GM23248 (cell line): ENCODE data around the gene BTN2A1. TPM values are rescaled to one million over a fixed set of nuclear protein-coding genes. Genes with fewer than 3 reads are reported as not detected.
"Not testable (repeated sequence)": the region's sequence is repeated elsewhere in the genome, so short reads cannot be mapped to it uniquely, and the experiment has no call there.

ENCODE experiments used
- DNase-seq: peaks from one replicate; pipeline ENCODE4 v3.0.0-alpha.2; 2015
- H2AFZ ChIP-seq: fragments of 200-600 bp; sonication (generic); 2 replicates; pipeline ENCODE4 v1.6.1; 2016; ENCODE audit warnings: antibody characterized with exemption
- H3F3A ChIP-seq: fragments of 200-600 bp; sonication (generic); 2 replicates; pipeline ENCODE4 v1.6.1; 2016; ENCODE audit warnings: mild to moderate bottlenecking, antibody characterized with exemption, mixed run types; ENCODE audit not compliant: insufficient read depth
- H3K27ac ChIP-seq: fragments of 200-600 bp; sonication (generic); 2 replicates; pipeline ENCODE4 v1.5.1; 2016; ENCODE audit warnings: mild to moderate bottlenecking
- H3K27me3 ChIP-seq: fragments of 200-600 bp; sonication (generic); replicated peaks from 2 replicates; pipeline ENCODE4 v1.6.1; 2016; ENCODE audit warnings: mild to moderate bottlenecking; ENCODE audit not compliant: insufficient read depth
- H3K36me3 ChIP-seq: fragments of 200-600 bp; sonication (generic); 2 replicates; pipeline ENCODE4 v1.6.1; 2016; ENCODE audit warnings: low read depth, mild to moderate bottlenecking
- H3K4me1 ChIP-seq: fragments of 200-600 bp; sonication (generic); 2 replicates; pipeline ENCODE4 v1.6.1; 2016; ENCODE audit warnings: mild to moderate bottlenecking; ENCODE audit not compliant: insufficient read depth
- H3K4me2 ChIP-seq: fragments of 200-600 bp; sonication (generic); one replicate; pipeline ENCODE4 v1.6.1; 2016; ENCODE audit warnings: mild to moderate bottlenecking; ENCODE audit not compliant: unreplicated experiment
- H3K4me3 ChIP-seq: fragments of 200-600 bp; sonication (generic); 2 replicates; pipeline ENCODE4 v1.5.1; 2016; ENCODE audit warnings: mild to moderate bottlenecking
- H3K79me2 ChIP-seq: fragments of 200-600 bp; sonication (generic); 2 replicates; pipeline ENCODE4 v1.6.1; 2016; ENCODE audit warnings: mild to moderate bottlenecking; ENCODE audit not compliant: insufficient read depth
- H3K9ac ChIP-seq: fragments of 200-600 bp; sonication (generic); 2 replicates; pipeline ENCODE4 v1.6.1; 2016; ENCODE audit warnings: mild to moderate bottlenecking
- H3K9me2 ChIP-seq: fragments of 200-600 bp; sonication (generic); 2 replicates; pipeline ENCODE4 v1.6.1; 2016; ENCODE audit warnings: mixed run types, mild to moderate bottlenecking, moderate library complexity; ENCODE audit not compliant: insufficient read depth
- H3K9me3 ChIP-seq: fragments of 200-600 bp; sonication (generic); one replicate; pipeline ENCODE4 v1.6.1; 2017; ENCODE audit warnings: low read depth
- H4K20me1 ChIP-seq: fragments of 200-600 bp; sonication (generic); 2 replicates; pipeline ENCODE4 v1.6.0; 2016; ENCODE audit not compliant: insufficient read depth
- EZH2 ChIP-seq: fragments of 200-600 bp; sonication (generic); IDR thresholded peaks from 2 replicates; pipeline ENCODE4 v1.6.1; 2018; ENCODE audit warnings: antibody characterized with exemption, mild to moderate bottlenecking; ENCODE audit not compliant: insufficient read depth, poor library complexity, severe bottlenecking
- EZH2phosphoT487 ChIP-seq: fragments of 200-600 bp; sonication (generic); IDR thresholded peaks from 2 replicates; pipeline ENCODE4 v1.6.1; 2018; ENCODE audit warnings: antibody characterized with exemption, moderate library complexity, mild to moderate bottlenecking, low read depth; ENCODE audit not compliant: insufficient read depth
- WGBS, 2 experiments: methylation state at CpG; one replicate each; pipeline ENCODE4 v1.1.6; 2015 to 2017; ENCODE audit warnings: low lambda C conversion rate in 2 of 2, low coverage in 1 of 2; ENCODE audit errors: missing lambda C conversion rate in 2 of 2; 5-methylcytosine and 5-hydroxymethylcytosine counted together
- in situ Hi-C: fragments of 300-500 bp; cut with MboI; formaldehyde crosslinking; loops from 2 replicates; pipeline ENCODE4 v1.15.0; 2020
- polyA plus RNA-seq: library from polyadenylated mRNA; unstranded; fragments of >200 nt; fragmentation: Nextera tagmentation; extraction: Ambion mirVana; gene quantifications from 2 replicates; pipeline ENCODE4 v1.2.1, GENCODE V29; 2016
- total RNA-seq: library from RNA; depleted of rRNA; stranded (reverse); fragments of >200 nt; shearing (Covaris generic); gene quantifications from 2 replicates; pipeline ENCODE4 v1.2.3, GENCODE V29; 2014

The BTN2A1 gene
- total and polyA plus RNA-seq, 2 experiments from 2014 or later = 15.0 to 18.4 TPM

DNA sequence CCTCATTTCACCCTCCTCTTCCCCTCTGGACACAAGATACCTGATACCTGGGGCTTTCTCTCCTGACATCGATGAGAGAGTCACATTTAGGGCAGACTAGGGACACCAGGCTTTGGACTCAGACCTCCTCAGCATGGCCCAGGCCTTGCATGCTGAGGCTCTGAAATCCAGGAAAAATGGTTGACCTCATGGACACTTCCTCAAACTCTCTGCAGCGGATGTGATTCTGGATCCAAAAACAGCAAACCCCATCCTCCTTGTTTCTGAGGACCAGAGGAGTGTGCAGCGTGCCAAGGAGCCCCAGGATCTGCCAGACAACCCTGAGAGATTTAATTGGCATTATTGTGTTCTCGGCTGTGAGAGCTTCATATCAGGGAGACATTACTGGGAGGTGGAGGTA is 44.8 kb upstream of the BTN2A1 start:
- WGBS, 2 experiments = 77 to 85% methylated on average over 4 of the region's 4 CpGs
- H3K9ac ChIP-seq = no peak overlapping the region
- no peaks in the 10 kb centered on the region for H3K79me2 ChIP-seq
- H3K9me2 ChIP-seq = no peaks in the 10 kb centered on the region
- no peak overlapping the region for H3K4me2 ChIP-seq
- H3F3A ChIP-seq = no peaks in the 10 kb centered on the region
- no peaks in the 10 kb centered on the region for H3K9me3 ChIP-seq
- peaks cover 8% of the 10 kb centered on the region for H3K4me1 ChIP-seq
- no peak overlapping the region for H3K27ac ChIP-seq
- H2AFZ ChIP-seq = no peak overlapping the region
- no peaks in the 10 kb centered on the region; the same call in 1 of the 2 replicates for H3K36me3 ChIP-seq
- no peaks in the 10 kb centered on the region for H3K27me3 ChIP-seq
- no peak overlapping the region for H3K4me3 ChIP-seq
- no peak for TF ChIP-seq EZH2
- TF ChIP-seq EZH2phosphoT487 = no peak
- in situ Hi-C loops = no loop called here
- DNase-seq = no peak
- H4K20me1 ChIP-seq = no peaks in the 10 kb centered on the region

DNA sequence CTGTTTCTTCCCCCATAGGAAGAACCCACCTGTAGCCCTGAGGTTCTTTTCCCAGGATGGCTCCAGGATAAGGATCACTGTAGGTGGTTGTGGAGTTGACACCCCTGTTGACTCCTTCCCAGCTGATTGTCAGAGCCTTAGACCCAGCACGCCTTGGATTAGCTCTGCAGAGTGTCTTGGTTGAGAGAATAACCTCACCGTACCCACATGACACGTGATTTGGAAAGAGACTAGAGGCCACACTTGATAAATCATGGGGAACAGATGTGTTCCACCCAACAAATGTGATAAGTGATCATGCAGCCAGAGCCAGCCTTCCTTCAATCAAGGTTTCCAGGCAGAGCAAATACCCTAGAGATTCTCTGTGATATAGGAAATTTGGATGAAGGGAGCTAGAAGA is 43.5 kb upstream of the BTN2A1 start:
- H2AFZ ChIP-seq = no peak overlapping the region
- H4K20me1 ChIP-seq = no peaks in the 10 kb centered on the region
- H3K9me3 ChIP-seq = no peaks in the 10 kb centered on the region
- no peak overlapping the region for H3K27ac ChIP-seq
- H3K36me3 ChIP-seq = no peaks in the 10 kb centered on the region; the same call in 1 of the 2 replicates
- TF ChIP-seq EZH2phosphoT487 = no peak
- no peak for TF ChIP-seq EZH2
- H3K4me2 ChIP-seq = no peak overlapping the region
- H3K27me3 ChIP-seq = no peaks in the 10 kb centered on the region
- WGBS, 2 experiments = 66 to 77% methylated on average over 3 of the region's 3 CpGs
- H3K9ac ChIP-seq = no peak overlapping the region
- in situ Hi-C loops = no loop called here
- H3K4me1 ChIP-seq = peaks cover 8% of the 10 kb centered on the region
- DNase-seq = no peak
- no peaks in the 10 kb centered on the region for H3F3A ChIP-seq
- no peaks in the 10 kb centered on the region for H3K79me2 ChIP-seq
- no peaks in the 10 kb centered on the region for H3K9me2 ChIP-seq
- H3K4me3 ChIP-seq = no peak overlapping the region

DNA sequence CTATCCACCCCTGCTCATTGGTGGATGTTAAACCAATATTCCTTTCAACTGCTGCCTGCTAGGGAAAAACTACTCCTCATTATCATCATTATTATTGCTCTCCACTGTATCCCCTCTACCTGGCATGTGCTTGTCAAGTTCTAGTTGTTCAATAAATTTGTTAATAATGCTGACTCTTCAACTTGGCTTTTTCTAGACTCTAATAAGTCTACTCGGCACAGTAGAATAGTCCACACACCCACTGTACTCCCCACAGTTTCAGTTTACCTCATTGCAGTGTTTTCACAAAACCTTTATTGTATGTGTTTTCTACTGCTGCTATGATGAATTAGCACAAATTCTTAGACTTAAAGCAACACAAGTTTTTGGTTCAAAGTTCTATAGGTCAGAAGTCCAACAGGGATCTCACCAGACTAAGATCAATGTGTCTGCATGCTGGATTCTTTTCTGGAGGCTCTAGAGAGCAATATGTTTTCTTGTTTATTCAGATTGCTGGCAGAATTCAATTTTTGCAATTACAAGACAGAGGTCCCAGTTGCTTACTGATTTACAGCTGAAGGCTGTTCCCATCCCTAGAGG is 42.6 kb upstream of the BTN2A1 start:
- TF ChIP-seq EZH2 (no peak), EZH2phosphoT487 (no peak)
- H3K9ac ChIP-seq = no peak overlapping the region
- H3K4me1 ChIP-seq = peaks cover 8% of the 10 kb centered on the region
- no peaks in the 10 kb centered on the region for H3K27me3 ChIP-seq
- H2AFZ ChIP-seq = no peak overlapping the region
- H3K9me3 ChIP-seq = no peaks in the 10 kb centered on the region
- no peaks in the 10 kb centered on the region for H3K9me2 ChIP-seq
- in situ Hi-C loops = no loop called here
- 0 out of 2 replicates have a peak, but pooled peaks cover 5% of the 10 kb centered on the region for H3F3A ChIP-seq
- H3K4me2 ChIP-seq = no peak overlapping the region
- H3K79me2 ChIP-seq = no peaks in the 10 kb centered on the region
- no peak for DNase-seq
- H4K20me1 ChIP-seq = no peaks in the 10 kb centered on the region
- no peaks in the 10 kb centered on the region for H3K36me3 ChIP-seq
- no peak overlapping the region for H3K4me3 ChIP-seq
- 94 to 100% methylated on average over 1 of the region's 1 CpG for WGBS, 2 experiments
- H3K27ac ChIP-seq = no peak overlapping the region

DNA sequence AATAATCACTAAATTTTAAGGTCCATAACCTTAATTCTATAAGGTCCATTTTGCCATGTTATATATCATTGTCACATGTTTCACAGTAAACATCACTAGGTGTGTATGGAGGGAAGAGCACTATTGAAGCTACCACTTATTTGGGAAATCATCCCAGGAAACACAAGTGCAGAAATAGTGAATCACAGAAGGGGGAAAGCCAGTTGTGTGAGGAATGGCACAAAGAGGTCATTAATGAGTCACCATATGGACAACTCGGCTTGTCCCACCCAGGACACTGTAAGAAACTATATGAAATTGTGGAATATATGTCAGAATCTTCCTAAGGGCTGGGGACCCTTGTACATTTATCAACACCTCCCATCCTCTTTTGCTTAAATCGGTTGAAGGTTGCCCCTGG is 42.0 kb upstream of the BTN2A1 start:
- Histone ChIP-seq H3K4me1 (peaks cover 14% of the 10 kb centered on the region), H3K27me3 (no peaks in the 10 kb centered on the region), H3F3A (0 out of 2 replicates have a peak, but pooled peaks cover 7% of the 10 kb centered on the region), H3K79me2 (no peaks in the 10 kb centered on the region), H3K9me3 (no peaks in the 10 kb centered on the region), H3K4me3 (no peak overlapping the region), H3K27ac (no peak overlapping the region), H4K20me1 (no peaks in the 10 kb centered on the region), H3K9me2 (no peaks in the 10 kb centered on the region), H2AFZ (no peak overlapping the region), H3K4me2 (no peak overlapping the region), H3K36me3 (no peaks in the 10 kb centered on the region), H3K9ac (no peak overlapping the region)
- 15 to 16% methylated on average over 2 of the region's 2 CpGs for WGBS, 2 experiments
- TF ChIP-seq EZH2 (no peak), EZH2phosphoT487 (no peak)
- peak; percentile 42 for DNase-seq
- in situ Hi-C loops = no loop called here

DNA sequence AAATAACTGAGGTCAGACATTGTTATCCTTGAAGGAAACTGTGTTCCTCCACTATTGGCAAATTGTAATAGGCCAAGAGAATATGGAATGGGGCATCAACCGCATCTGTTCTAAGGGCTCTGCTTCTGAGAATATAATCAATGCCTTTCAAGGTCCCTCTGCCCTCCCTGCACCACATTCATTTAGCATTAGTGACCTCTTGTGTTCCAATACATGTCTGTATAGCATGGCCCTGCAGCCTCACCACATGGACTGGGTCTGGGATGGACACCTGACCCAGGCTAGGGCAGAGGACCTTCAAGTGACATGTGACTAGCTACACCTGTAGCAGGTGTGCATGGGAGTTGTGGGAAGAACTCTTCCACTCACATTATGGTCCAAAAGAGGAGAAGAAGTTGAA is 41.5 kb upstream of the BTN2A1 start:
- Histone ChIP-seq H3K79me2 (no peaks in the 10 kb centered on the region), H3K36me3 (no peaks in the 10 kb centered on the region), H3K9me3 (no peaks in the 10 kb centered on the region), H3K4me3 (no peak overlapping the region), H3K4me1 (peaks cover 17% of the 10 kb centered on the region), H3K4me2 (no peak overlapping the region), H3K27ac (no peak overlapping the region), H4K20me1 (no peaks in the 10 kb centered on the region), H3K9ac (no peak overlapping the region), H3K27me3 (no peaks in the 10 kb centered on the region), H2AFZ (no peak overlapping the region), H3K9me2 (no peaks in the 10 kb centered on the region), H3F3A (peaks cover 10% of the 10 kb centered on the region; the same call in 1 of the 2 replicates)
- TF ChIP-seq EZH2 (no peak), EZH2phosphoT487 (no peak)
- 0% methylated on average over 1 of the region's 1 CpG for WGBS, 2 experiments
- DNase-seq = no peak
- in situ Hi-C loops = no loop called here

DNA sequence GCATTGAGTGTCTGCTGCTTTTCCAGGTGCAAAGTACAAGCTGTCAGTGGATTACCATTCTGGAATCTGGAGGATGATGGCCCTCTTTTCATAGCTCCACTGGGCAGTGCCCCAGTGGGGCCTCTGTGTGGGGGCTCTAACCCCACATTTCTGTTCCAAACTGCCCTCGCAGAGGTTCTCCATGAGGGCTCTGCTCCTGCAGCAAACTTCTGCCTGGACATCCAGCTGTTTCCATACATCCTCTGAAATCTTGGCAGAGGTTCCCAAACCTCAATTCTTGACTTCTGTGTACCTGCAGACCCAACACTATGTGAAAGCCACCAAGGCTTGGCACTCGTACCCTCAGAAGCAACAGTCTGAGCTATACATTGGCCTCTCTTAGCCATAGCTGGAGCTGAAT is 39.7 kb upstream of the BTN2A1 start:
- not testable (repeated sequence) for H3K9ac ChIP-seq, H3K9me2 ChIP-seq
- 79 to 87% methylated on average over 2 of the region's 2 CpGs for WGBS, 2 experiments

DNA sequence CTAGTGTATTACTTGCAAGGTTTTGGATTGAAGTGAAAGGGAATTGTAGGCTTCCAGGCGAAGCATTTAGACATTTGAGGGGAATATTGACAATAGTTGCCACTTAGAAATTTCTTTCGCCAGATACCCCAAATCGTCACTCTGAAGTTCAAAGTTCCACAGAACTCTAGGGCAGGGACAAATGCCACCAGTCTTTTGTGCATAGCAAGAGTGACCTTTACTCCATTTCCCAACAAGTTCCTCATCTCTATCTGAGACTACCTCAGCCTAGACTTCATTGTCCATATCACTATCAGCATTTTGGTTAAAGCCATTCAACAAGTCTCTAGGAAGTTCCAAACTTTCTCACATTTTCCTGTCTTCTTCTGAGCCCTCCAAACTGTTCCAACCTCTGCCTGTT is 39.0 kb upstream of the BTN2A1 start:
- H3K4me2 ChIP-seq, H3K9me2 ChIP-seq, H3K4me1 ChIP-seq, H2AFZ ChIP-seq, H3K36me3 ChIP-seq, H3K27ac ChIP-seq, H4K20me1 ChIP-seq, H3K4me3 ChIP-seq, H3K9me3 ChIP-seq, in situ Hi-C loops, H3K9ac ChIP-seq, DNase-seq, H3K27me3 ChIP-seq: not testable (repeated sequence)
- peaks cover 11% of the 10 kb centered on the region for H3K79me2 ChIP-seq
- H3F3A ChIP-seq = peaks cover 10% of the 10 kb centered on the region; the same call in 1 of the 2 replicates
- 84 to 93% methylated on average over 3 of the region's 3 CpGs for WGBS, 2 experiments

More for the DNA sequence above, 39.7 kb upstream of the BTN2A1 start:
- DNase-seq, H3K27me3 ChIP-seq, H3K27ac ChIP-seq, H3K4me2 ChIP-seq, H3K4me3 ChIP-seq, H4K20me1 ChIP-seq, H2AFZ ChIP-seq, H3K79me2 ChIP-seq, H3K4me1 ChIP-seq, in situ Hi-C loops, H3K36me3 ChIP-seq, H3K9me3 ChIP-seq: not testable (repeated sequence)
- peaks cover 10% of the 10 kb centered on the region; the same call in 1 of the 2 replicates for H3F3A ChIP-seq
